DND-41 (cell line): ENCODE results near the gene GUCA2A.

ENCODE experiments used
- EZH2 ChIP-seq: IDR thresholded peaks from 3 replicates; pipeline ENCODE4 v1.6.1; 2012; ENCODE audit warnings: borderline replicate concordance, low read depth, mild to moderate bottlenecking, moderate library complexity, low read length, inconsistent platforms; ENCODE audit not compliant: severe bottlenecking
- TF ChIP-seq, protein P1 (sequence below): IDR thresholded peaks from 2 replicates; pipeline ENCODE4 v1.5.1; 2012; ENCODE audit warnings: borderline replicate concordance, low read length, moderate library complexity, mild to moderate bottlenecking; ENCODE audit not compliant: poor library complexity, severe bottlenecking; ENCODE audit errors: extremely low read depth

DNA sequence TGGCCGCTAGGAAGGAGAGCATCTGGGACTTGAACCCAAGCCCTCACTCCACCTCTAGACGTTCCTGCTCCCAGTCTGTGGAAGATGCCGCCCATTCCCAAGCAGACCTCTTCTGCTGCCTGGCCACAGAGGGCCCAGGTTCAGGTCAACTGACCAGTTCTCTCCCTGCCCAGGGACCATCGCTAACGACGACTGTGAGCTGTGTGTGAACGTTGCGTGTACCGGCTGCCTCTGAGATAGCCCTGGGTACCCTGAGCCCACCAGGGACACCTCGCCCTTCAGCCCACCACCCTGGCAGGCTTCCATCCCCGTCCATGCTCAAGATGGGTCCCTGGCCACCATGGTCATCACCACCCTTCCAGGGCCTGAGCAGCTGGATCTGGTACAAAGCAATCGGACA lies 9.2 kb downstream of the GUCA2A start:
- TF ChIP-seq EZH2 = no peak
- TF ChIP-seq, protein P1, sequence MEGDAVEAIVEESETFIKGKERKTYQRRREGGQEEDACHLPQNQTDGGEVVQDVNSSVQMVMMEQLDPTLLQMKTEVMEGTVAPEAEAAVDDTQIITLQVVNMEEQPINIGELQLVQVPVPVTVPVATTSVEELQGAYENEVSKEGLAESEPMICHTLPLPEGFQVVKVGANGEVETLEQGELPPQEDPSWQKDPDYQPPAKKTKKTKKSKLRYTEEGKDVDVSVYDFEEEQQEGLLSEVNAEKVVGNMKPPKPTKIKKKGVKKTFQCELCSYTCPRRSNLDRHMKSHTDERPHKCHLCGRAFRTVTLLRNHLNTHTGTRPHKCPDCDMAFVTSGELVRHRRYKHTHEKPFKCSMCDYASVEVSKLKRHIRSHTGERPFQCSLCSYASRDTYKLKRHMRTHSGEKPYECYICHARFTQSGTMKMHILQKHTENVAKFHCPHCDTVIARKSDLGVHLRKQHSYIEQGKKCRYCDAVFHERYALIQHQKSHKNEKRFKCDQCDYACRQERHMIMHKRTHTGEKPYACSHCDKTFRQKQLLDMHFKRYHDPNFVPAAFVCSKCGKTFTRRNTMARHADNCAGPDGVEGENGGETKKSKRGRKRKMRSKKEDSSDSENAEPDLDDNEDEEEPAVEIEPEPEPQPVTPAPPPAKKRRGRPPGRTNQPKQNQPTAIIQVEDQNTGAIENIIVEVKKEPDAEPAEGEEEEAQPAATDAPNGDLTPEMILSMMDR = no peak
